ENCODE data around the gene TMEM167A. TPM values are rescaled to one million over a fixed set of nuclear protein-coding genes. Genes with fewer than 3 reads are reported as not detected.

The TMEM167A gene
- total and polyA plus RNA-seq, 2 of the 4 experiments (the other 2 are of a cell fraction): 34.6 to 45.1 TPM

GRCh38 chr5:83126501-83126900 is 49.3 kb upstream of the TMEM167A start:
- Histone ChIP-seq H3K18ac (ENCODE audit: low read depth, low read length) (no peak overlapping the region), H3K9ac (ENCODE audit: low read depth, low read length) (no peak overlapping the region), H3K4me3 (ENCODE audit: insufficient read depth, low read depth, low read length) (no peak overlapping the region), H2AK9ac (replicated peaks; ENCODE audit: low read depth, low read length, poor library complexity) (no peak overlapping the region), H3K27me3 (ENCODE audit: control insufficient read depth, insufficient read depth, low read length) (no peaks in the 10 kb centered on the region), H2BK15ac (ENCODE audit: low read depth, low read length) (no peak overlapping the region), H3K56ac (ENCODE audit: extremely low read depth, insufficient read depth, low read length) (no peak overlapping the region), H2BK20ac (ENCODE audit: low read depth, low read length) (no peak overlapping the region), H2BK5ac (ENCODE audit: low read depth, low read length, poor library complexity, severe bottlenecking) (no peak overlapping the region), H3K79me1 (ENCODE audit: low read depth in 1 of 2, low read length in 2 of 2) (no peaks in the 10 kb centered on the region), H2BK120ac (ENCODE audit: low read depth, low read length) (no peak overlapping the region), H4K5ac (ENCODE audit: low read depth, low read length) (no peak overlapping the region), H4K20me1 (ENCODE audit: insufficient read depth, low read length) (no peaks in the 10 kb centered on the region), H3K27ac (ENCODE audit: insufficient read depth, low read length) (no peak overlapping the region), H3K4ac (ENCODE audit: low read depth, low read length) (no peak overlapping the region), H2AK5ac (ENCODE audit: low read depth, low read length) (no peak overlapping the region), H4K8ac (ENCODE audit: low read depth in 2 of 2, low read length in 2 of 2) (no peak overlapping the region), H4K91ac (ENCODE audit: insufficient read depth, low read depth, low read length) (no peak overlapping the region), H2AFZ (replicated peaks; ENCODE audit: low read length, poor library complexity) (no peak overlapping the region), H3K9me1 (ENCODE audit: insufficient read depth, low read length) (no peaks in the 10 kb centered on the region), H3K9me3 (ENCODE audit: control insufficient read depth, insufficient read depth, low read length) (no peaks in the 10 kb centered on the region), H3K36me3 (ENCODE audit: control insufficient read depth, insufficient read depth, low read length) (no peaks in the 10 kb centered on the region), H3K4me2 (ENCODE audit: low read depth, low read length) (no peak overlapping the region), H3K23ac (ENCODE audit: low read depth, low read length) (no peak overlapping the region; the same call in 1 of the 2 replicates), H3K14ac (replicated peaks; ENCODE audit: low read depth, low read length) (no peak overlapping the region), H3K4me1 (ENCODE audit: control insufficient read depth, insufficient read depth, low read length) (no peaks in the 10 kb centered on the region)
- TF ChIP-seq, protein P1, sequence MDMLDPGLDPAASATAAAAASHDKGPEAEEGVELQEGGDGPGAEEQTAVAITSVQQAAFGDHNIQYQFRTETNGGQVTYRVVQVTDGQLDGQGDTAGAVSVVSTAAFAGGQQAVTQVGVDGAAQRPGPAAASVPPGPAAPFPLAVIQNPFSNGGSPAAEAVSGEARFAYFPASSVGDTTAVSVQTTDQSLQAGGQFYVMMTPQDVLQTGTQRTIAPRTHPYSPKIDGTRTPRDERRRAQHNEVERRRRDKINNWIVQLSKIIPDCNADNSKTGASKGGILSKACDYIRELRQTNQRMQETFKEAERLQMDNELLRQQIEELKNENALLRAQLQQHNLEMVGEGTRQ (IDR thresholded peaks at IDR 0.05; ENCODE audit: low read depth, low read length): no peak
- TF ChIP-seq BHLHE40 (IDR thresholded peaks at IDR 0.05; ENCODE audit: low read depth, low read length) (no peak), POLR2A (IDR thresholded peaks at IDR 0.05; ENCODE audit: low read depth, low read length) (no peak), MAFK (IDR thresholded peaks at IDR 0.05; ENCODE audit: low read depth, low read length) (no peak), RCOR1 (IDR thresholded peaks at IDR 0.05; ENCODE audit: insufficient replicate concordance, low read length) (no peak), CEBPB (IDR thresholded peaks at IDR 0.05; ENCODE audit: low read depth, low read length) (no peak), MAZ (IDR thresholded peaks at IDR 0.05; ENCODE audit: borderline replicate concordance, low read depth, low read length) (no peak)
- TF ChIP-seq, protein P2, sequence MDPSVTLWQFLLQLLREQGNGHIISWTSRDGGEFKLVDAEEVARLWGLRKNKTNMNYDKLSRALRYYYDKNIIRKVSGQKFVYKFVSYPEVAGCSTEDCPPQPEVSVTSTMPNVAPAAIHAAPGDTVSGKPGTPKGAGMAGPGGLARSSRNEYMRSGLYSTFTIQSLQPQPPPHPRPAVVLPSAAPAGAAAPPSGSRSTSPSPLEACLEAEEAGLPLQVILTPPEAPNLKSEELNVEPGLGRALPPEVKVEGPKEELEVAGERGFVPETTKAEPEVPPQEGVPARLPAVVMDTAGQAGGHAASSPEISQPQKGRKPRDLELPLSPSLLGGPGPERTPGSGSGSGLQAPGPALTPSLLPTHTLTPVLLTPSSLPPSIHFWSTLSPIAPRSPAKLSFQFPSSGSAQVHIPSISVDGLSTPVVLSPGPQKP (IDR thresholded peaks at IDR 0.05; ENCODE audit: borderline replicate concordance, low read depth, low read length): no peak
- no TSS peak for BruUV-seq (replicated peaks)
- intact Hi-C loops (cut with micrococcal nuclease): no loop called here
- ATAC-seq (ENCODE audit: low read depth) (no peak), DNase-seq (no peak)
- WGBS, 2 experiments (ENCODE audit: extremely low coverage in 2 of 2, insufficient read length in 1 of 2): no CpG with 5 or more reads among the region's 2 CpGs
- in situ Hi-C loops (cut with MboI; ENCODE audit: low sequenced_read_pairs): no loop called here
- dilution Hi-C loops (cut with HindIII; ENCODE audit: low sequenced_read_pairs, unreplicated experiment): no loop called here
- CTCF ChIA-PET: no interaction called here
- POLR2A ChIA-PET (ENCODE audit: unreplicated experiment): no interaction called here

All from IMR-90 (cell line).